A673 (cell line): ENCODE measurements around the gene TEC. TPM values are rescaled to one million over a fixed set of nuclear protein-coding genes. Genes with fewer than 3 reads are reported as not detected.

ENCODE experiments used
- BruUV-seq: library from RNA; stranded (reverse); fragments of 400-500 nt; replicated peaks from 2 replicates; lab custom pipeline; 2021; lab: Mats Ljungman, UMichigan
- CTCF ChIA-PET: fragments of 300-600 bp; sonication (Branson Sonifier 250); formaldehyde crosslinking; loops from one replicate; lab custom pipeline; 2022; ENCODE audit warnings: antibody characterized with exemption; lab: Charles Lee
- POLR2A ChIA-PET: fragments of 300-600 bp; sonication (Branson Sonifier 250); formaldehyde crosslinking; loops from one replicate; lab custom pipeline; 2022; ENCODE audit warnings: antibody characterized with exemption; ENCODE audit not compliant: low non-redundant PET; lab: Charles Lee
- DNase-seq: peaks from one replicate; pipeline ENCODE4 v3.0.0-alpha.2; 2015; ENCODE audit warnings: low spot score
- H3K27ac ChIP-seq: fragments of 200-600 bp; sonication (generic); 2 replicates; pipeline ENCODE4 v1.5.1; 2016; ENCODE audit warnings: mixed run types, low read depth, mild to moderate bottlenecking, mixed read lengths, antibody characterized with exemption, low read length; ENCODE audit not compliant: poor library complexity, severe bottlenecking
- H3K27me3 ChIP-seq: fragments of 200-600 bp; sonication (generic); replicated peaks from 2 replicates; pipeline ENCODE4 v1.6.1; 2017; ENCODE audit warnings: mixed run types, low read depth, mild to moderate bottlenecking, mixed read lengths, antibody characterized with exemption, low read length; ENCODE audit not compliant: insufficient read depth, poor library complexity
- H3K36me3 ChIP-seq: fragments of 200-600 bp; sonication (generic); 2 replicates; pipeline ENCODE4 v1.6.1; 2016; ENCODE audit warnings: mixed run types, mild to moderate bottlenecking, mixed read lengths, antibody characterized with exemption, low read length; ENCODE audit not compliant: insufficient read depth, poor library complexity, severe bottlenecking
- H3K4me1 ChIP-seq: fragments of 200-600 bp; sonication (generic); 2 replicates; pipeline ENCODE4 v1.6.1; 2017; ENCODE audit warnings: mixed run types, mild to moderate bottlenecking, mixed read lengths, antibody characterized with exemption, low read length; ENCODE audit not compliant: insufficient read depth, poor library complexity, severe bottlenecking
- H3K4me3 ChIP-seq: fragments of 200-600 bp; sonication (generic); 2 replicates; pipeline ENCODE4 v1.5.1; 2016; ENCODE audit warnings: low read depth, mixed run types, mild to moderate bottlenecking, mixed read lengths, low read length; ENCODE audit not compliant: poor library complexity, severe bottlenecking
- H3K9me3 ChIP-seq: fragments of 200-600 bp; sonication (generic); 2 replicates; pipeline ENCODE4 v1.6.1; 2016; ENCODE audit warnings: mixed run types, low read depth, mild to moderate bottlenecking, mixed read lengths, antibody characterized with exemption, low read length; ENCODE audit not compliant: poor library complexity, severe bottlenecking
- EZH2 ChIP-seq: fragments of 200-600 bp; sonication (generic); IDR thresholded peaks from 2 replicates; pipeline ENCODE4 v1.6.1; 2017; ENCODE audit warnings: borderline replicate concordance, low read depth, mild to moderate bottlenecking, mixed read lengths, antibody characterized with exemption, low read length; ENCODE audit not compliant: poor library complexity, severe bottlenecking
- intact Hi-C: fragments of 100-400 bp; cut with micrococcal nuclease; formaldehyde crosslinking; loops from one replicate; pipeline ENCODE4 v1.10.0; 2022; ENCODE audit not compliant: unreplicated experiment
- total RNA-seq: library from RNA; stranded (reverse); gene quantifications from 2 replicates; pipeline ENCODE4 v1.2.3, GENCODE V29; 2021
- TF ChIP-seq, protein P1 (sequence below): fragments of 300-800, 200-600 bp; sonication (generic); conservative IDR thresholded peaks from 2 replicates; pipeline ENCODE4 v1.5.1; 2017; ENCODE audit warnings: low read depth, mild to moderate bottlenecking, antibody characterized with exemption, low read length, moderate library complexity, mixed read lengths

TEC gene
- total RNA-seq, 1 experiment from 2014 or later, result 6.8 TPM

DNA sequence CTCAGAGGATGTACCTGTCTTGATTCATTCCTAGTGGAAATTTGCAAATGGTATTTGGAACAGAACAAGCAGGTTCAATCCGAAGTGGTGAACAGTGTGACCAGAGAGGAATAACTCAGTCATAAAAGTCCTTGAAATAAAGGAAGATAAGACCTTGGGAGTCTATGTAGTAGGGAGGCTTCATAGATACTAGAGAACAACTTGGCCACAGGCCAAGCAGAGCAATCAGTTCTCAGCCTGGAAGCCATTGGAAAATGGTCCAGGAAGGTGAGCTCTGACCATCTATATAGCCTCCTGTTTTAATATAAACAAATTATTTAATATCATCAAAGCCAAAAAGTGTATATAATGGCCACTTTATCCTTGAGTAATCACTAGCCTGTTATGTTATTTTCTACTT lies 146.9 kb downstream of the TEC start:
- ChIA-PET POLR2A (no interaction called here), CTCF (no interaction called here)
- H3K4me3 ChIP-seq, result no peak overlapping the region
- intact Hi-C loops, result loop anchor here (10.0 kb wide), 1 partner anchor 842 kb away; no protein-coding TSS in a partner anchor
- H3K4me1 ChIP-seq, result peaks cover 10% of the 10 kb centered on the region
- H3K9me3 ChIP-seq, result no peaks in the 10 kb centered on the region
- no peak overlapping the region for H3K27ac ChIP-seq
- no peaks in the 10 kb centered on the region for H3K36me3 ChIP-seq
- TF ChIP-seq, protein P1, sequence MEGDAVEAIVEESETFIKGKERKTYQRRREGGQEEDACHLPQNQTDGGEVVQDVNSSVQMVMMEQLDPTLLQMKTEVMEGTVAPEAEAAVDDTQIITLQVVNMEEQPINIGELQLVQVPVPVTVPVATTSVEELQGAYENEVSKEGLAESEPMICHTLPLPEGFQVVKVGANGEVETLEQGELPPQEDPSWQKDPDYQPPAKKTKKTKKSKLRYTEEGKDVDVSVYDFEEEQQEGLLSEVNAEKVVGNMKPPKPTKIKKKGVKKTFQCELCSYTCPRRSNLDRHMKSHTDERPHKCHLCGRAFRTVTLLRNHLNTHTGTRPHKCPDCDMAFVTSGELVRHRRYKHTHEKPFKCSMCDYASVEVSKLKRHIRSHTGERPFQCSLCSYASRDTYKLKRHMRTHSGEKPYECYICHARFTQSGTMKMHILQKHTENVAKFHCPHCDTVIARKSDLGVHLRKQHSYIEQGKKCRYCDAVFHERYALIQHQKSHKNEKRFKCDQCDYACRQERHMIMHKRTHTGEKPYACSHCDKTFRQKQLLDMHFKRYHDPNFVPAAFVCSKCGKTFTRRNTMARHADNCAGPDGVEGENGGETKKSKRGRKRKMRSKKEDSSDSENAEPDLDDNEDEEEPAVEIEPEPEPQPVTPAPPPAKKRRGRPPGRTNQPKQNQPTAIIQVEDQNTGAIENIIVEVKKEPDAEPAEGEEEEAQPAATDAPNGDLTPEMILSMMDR, result no peak
- no peak for TF ChIP-seq EZH2
- BruUV-seq, result no TSS peak
- no peaks in the 10 kb centered on the region for H3K27me3 ChIP-seq
- no peak for DNase-seq

DNA sequence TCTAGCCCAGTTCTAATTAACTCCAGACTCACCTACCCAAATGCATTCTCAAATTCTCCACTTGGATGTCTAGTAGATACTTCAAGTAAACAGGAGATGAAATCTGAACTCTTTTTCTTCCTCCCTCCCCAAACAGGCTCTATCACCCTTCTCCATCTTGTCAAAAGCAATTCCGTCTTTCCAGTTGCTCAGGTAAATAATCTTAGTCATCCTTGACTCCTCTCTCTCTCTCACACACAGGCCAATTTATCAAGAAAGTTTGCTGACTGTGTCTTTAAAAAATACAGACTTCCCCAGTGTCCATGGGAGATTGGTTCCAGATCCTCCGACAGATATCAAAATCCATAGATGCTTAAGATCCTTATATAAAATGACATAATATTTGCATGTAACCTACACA lies 148.5 kb downstream of the TEC start:
- H3K36me3 ChIP-seq, result no peaks in the 10 kb centered on the region
- no peaks in the 10 kb centered on the region for H3K9me3 ChIP-seq
- H3K4me1 ChIP-seq, result peaks cover 6% of the 10 kb centered on the region
- H3K4me3 ChIP-seq, result no peak overlapping the region
- TF ChIP-seq EZH2, result no peak
- TF ChIP-seq, protein P1, result no peak
- no TSS peak for BruUV-seq
- DNase-seq, result no peak
- ChIA-PET POLR2A (no interaction called here), CTCF (no interaction called here)
- intact Hi-C loops, result loop anchor here (10.0 kb wide), 1 partner anchor 844 kb away; no protein-coding TSS in a partner anchor
- no peaks in the 10 kb centered on the region for H3K27me3 ChIP-seq
- no peak overlapping the region for H3K27ac ChIP-seq

DNA sequence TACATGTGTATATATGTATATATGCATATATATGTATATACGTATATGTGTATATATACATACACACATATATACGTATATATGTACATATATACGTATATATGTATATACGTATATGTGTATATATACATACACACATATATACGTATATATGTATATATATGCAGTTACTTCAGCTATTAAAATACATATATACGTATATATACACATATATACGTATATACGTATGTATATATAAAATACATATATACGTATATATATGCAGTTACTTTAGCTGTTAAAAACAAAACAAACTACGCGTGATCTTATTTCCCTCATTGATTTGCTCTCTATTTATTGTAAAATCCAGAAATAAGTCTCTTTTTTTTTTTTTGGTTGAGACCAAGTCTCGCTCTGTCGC lies 149.5 kb downstream of the TEC start:
- no peak overlapping the region for H3K4me3 ChIP-seq
- POLR2A ChIA-PET, result no interaction called here

More for the DNA sequence above, 149.5 kb downstream of the TEC start:
- Histone ChIP-seq H3K27ac (no peak overlapping the region), H3K9me3 (no peaks in the 10 kb centered on the region), H3K4me1 (peaks cover 6% of the 10 kb centered on the region), H3K36me3 (no peaks in the 10 kb centered on the region), H3K27me3 (no peaks in the 10 kb centered on the region)
- intact Hi-C loops, result loop anchor here (10.0 kb wide), 1 partner anchor 845 kb away; no protein-coding TSS in a partner anchor
- CTCF ChIA-PET, result no interaction called here
- DNase-seq, result no peak
- no peak for TF ChIP-seq EZH2
- TF ChIP-seq, protein P1, result no peak
- no TSS peak for BruUV-seq
